DOHH2 (cell line): ENCODE results near the gene TEDC2.

Experiments
- EZH2phosphoT487 ChIP-seq: fragments of 200-600 bp; sonication (generic); IDR thresholded peaks from 2 replicates; pipeline ENCODE4 v1.6.1; 2017; ENCODE audit warnings: borderline replicate concordance, mild to moderate bottlenecking, antibody characterized with exemption, low read length, moderate library complexity, mixed read lengths
- TF ChIP-seq, protein P1 (sequence below): fragments of 200-600 bp; sonication (generic); IDR thresholded peaks from one replicate; pipeline ENCODE4 v1.5.1; 2014; ENCODE audit warnings: antibody characterized with exemption, mild to moderate bottlenecking, low read depth, low read length; ENCODE audit not compliant: poor library complexity, severe bottlenecking

DNA sequence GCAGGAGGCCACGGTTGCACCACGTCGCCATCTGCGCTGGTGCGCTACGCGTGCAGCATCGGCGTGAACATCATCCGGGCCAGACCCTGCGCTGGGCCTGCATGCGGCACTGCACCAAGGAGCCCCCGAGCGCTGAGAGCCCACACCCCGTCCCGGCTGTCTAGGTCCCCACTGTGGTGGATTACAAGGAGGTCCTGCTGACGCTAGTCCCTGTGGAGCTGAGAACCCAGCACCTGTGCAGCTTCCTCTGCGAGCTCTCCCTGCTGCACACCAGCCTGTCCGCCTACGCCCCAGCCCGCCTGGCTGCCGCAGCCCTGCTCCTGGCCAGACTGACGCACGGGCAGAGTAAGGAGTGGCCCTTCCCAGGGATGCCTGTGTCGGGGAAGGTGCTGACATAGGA lies 10.8 kb upstream of the TEDC2 start:
- TF ChIP-seq, protein P1, sequence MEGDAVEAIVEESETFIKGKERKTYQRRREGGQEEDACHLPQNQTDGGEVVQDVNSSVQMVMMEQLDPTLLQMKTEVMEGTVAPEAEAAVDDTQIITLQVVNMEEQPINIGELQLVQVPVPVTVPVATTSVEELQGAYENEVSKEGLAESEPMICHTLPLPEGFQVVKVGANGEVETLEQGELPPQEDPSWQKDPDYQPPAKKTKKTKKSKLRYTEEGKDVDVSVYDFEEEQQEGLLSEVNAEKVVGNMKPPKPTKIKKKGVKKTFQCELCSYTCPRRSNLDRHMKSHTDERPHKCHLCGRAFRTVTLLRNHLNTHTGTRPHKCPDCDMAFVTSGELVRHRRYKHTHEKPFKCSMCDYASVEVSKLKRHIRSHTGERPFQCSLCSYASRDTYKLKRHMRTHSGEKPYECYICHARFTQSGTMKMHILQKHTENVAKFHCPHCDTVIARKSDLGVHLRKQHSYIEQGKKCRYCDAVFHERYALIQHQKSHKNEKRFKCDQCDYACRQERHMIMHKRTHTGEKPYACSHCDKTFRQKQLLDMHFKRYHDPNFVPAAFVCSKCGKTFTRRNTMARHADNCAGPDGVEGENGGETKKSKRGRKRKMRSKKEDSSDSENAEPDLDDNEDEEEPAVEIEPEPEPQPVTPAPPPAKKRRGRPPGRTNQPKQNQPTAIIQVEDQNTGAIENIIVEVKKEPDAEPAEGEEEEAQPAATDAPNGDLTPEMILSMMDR = no peak
- no peak for TF ChIP-seq EZH2phosphoT487
